HK-2 (cell line): ENCODE measurements around the gene PGK1.
"Not testable (repeated sequence)": the region's sequence is repeated elsewhere in the genome, so short reads cannot be mapped to it uniquely, and the experiment has no call there.

Experiments
- DNase-seq: peaks from one replicate; pipeline ENCODE4 v3.0.0-alpha.2; 2018; ENCODE audit not compliant: unreplicated experiment

The PGK1 gene

DNA sequence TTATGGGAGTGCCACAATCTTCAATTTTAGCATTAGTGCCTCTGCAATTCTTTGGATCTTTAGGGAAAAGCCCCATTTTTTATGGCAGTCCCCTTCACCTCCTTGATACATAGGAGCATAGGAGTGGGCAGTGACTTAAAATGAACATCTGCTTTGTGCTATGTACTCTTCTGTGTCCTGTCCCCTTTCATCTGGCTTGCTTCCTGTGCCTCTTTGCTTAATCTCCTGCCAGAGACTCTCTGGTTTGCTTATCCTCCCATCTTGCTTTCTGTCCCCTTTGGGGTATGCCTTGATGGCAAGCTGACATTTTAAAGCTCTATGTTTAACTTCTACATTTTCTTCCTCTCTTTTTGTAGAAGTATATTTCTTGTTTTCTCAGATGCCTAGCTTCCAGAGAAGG lies 12.3 kb downstream of the PGK1 start:
- DNase-seq: no peak

GRCh38 chrX:78116766-78117165 lies 12.7 kb downstream of the PGK1 start:
- no peak for DNase-seq

DNA sequence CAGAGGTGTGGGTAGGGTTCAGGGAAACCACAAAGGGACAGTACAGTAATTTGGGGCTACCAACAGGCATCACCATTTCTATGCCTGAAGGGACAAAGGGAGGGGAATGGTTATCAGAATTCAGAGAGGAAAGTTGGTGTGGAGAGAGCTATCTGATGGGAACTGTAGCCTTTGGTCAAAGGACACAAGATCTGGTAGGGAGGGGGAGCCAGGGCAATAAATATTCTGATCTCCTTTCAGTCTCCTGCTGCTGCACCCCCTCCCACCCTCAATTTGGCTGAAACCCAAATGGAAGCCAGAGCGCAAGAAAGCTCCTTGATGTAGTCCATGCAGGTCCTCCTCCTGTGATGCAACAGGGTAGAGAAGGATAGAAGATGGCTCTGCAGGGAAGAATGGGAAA lies 14.6 kb downstream of the PGK1 start:
- DNase-seq: no peak

- DNase-seq: no peak
These were observed 15.6 kb downstream of the PGK1 start for GRCh38 chrX:78119521-78120227.

- peak; percentile 51 for DNase-seq
These were observed 19.1 kb downstream of the PGK1 start for GRCh38 chrX:78123190-78123589.

DNA sequence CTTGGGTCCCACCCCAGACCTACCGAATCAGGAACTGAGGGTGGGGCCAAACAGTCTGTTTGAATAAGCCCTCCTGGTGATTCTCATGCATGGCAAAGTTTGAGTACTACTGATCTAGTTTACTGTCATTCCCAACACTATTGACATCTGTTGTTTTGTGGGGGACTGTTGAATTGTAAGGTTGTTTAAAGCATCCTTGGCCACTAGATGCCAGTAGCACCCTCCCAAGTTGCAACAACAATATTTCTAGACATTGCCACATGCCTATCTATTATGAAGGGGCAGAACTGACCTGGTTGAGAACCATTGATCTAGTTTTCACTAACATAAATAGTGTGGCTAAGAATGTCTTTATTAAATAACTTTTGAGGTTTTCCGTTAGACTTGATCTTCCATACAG lies 20.3 kb downstream of the PGK1 start:
- DNase-seq: no peak

DNA sequence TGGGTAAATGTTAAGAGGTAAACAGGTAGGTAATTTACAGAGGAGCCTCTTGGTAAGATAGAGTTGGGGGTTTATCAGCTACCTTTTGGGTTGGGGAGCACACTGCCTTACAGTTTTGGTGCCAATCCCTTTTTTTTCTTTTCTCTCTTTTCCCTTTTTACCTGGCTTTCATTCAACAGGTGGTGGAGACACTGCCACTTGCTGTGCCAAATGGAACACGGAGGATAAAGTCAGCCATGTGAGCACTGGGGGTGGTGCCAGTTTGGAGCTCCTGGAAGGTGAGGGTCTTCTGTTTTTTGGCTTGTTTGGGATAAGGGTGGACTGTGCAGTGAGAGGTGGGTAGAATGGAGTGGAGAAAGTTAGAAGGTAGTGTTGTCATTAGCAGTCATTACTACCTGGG lies 21.1 kb downstream of the PGK1 start:
- no peak for DNase-seq

- DNase-seq: not testable (repeated sequence)
These were observed 21.7 kb downstream of the PGK1 start for GRCh38 chrX:78125781-78126180.

DNA sequence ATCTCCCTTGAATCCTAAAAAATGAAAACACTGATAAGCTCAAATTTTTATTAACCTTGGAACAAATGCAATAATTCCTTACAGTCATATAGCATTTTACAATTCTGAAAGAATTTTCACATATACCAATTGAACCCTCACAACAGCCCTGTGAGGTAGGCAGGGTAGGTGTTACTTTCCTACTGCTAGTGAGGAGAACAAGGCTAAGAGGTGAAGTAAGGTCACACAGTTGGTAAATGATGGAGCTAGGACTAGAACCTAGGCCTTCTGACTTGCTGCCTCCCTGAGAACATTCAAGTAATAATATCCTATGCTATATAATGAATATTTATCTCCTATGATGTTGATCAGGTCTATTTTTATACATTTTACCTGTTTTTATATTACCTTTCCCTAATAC lies 25.7 kb downstream of the PGK1 start:
- no peak for DNase-seq

- DNase-seq: no peak
These were observed 26.3 kb downstream of the PGK1 start for GRCh38 chrX:78130396-78130795.

DNA sequence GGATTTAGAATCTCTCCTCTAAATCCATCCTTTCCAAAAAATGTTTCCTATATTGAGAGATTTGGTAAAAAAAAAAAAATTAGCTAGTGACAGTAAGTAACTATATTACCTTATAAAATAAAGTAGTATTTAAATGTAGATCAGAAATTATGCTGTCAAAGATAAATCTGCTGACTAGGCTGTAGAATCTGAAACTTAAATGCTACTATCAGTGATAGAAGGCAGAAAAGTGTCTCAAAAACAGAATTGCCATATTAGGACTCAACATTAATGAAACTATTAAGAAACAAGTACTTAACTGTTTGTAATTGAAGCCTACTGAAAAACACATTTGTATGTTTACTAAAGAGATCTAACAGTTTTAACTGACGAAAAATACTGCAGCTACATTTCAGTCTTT lies 27.1 kb downstream of the PGK1 start:
- DNase-seq: no peak

DNA sequence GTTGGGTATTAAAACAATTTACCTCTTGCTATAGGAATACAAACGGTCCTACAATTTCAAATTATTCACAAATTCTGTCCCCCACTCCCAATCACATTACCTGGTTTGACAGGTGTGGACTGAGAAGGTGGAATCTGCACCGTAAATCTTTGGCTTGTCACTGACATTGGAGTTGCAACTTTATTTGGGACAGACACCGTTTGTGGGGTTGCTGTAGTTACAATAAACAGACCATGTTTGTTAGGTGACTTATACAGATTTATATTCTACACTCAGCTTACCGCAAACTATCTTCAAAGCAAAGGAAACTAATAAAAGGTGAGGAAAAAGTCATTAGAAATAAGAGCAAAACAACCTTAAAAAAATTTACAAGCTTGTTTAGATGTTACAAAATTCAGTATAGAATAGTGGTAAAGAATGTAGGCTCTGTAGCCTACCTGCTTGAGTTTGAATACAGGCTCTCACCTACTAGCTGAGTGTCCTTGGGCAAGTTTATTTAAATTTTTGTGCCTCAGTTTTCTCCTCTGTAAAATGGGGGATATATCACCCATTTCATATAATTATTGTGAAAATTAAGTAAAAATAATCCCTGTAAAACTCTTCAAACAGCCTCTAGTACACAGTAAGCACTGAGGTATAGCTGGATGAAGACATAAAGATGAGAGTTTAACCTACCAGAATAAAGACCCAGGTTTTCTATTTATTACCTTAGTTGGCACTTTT lies 29.4 kb downstream of the PGK1 start:
- no peak for DNase-seq

DNA sequence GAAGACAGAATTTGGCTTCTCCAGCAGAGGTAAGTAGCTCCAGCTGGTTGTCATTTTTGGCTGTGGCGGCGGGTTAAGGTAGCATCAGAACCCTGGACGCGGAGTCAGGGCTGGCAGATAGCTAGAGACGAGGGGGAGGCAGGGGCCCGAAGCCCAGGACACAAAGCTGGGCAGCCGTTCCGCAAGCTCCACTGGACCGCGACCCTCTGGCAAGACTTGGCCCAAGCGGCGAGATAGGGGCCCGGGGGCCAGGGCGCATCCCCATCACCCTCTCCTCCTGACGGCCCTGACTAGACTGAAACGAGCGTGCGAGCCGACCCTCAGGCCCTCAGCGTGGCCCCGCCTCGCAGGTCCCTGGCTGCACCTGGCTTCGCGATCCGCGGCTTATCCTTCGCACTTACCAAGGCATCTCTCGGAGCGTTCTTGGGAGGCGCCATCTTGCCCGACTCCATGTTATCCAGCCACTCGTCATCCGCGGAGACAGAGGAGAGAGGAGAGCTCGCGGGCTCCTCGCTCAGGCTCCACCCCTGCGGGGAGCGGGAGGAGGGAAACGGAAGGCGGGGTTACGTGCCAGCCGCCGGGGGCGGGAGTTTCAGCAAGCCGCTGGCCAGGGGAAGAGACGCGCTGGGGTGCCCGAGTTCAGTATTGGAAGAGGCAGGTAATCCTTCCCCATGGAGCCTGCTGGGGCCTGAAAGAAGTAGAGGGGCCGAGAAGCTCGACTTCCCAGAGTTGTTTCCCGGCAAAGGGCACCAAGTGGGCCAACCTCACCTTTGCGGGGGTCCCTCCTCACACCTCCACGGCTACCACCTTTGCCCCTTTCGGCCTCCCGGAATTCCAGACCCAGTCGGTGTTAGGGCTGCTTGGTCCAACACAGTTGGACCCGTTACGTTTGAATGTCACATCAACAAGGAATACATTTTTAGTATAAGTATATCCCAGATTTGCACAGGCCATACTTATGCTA lies 35.4 kb downstream of the PGK1 start, which contains the start of gene TAF9B:
Gene TAF9B (minus strand): TSS at position 491 of the 964 bp plus-strand sequence. CDS start 39 bp downstream, at position 452.
- peak; percentile 85 for DNase-seq

GRCh38 chrX:78140206-78140605 lies 36.2 kb downstream of the PGK1 start:
- DNase-seq: no peak

- DNase-seq: not testable (repeated sequence)
These were observed 43.0 kb downstream of the PGK1 start for GRCh38 chrX:78147002-78147540.

- DNase-seq: not testable (repeated sequence)
These were observed 53.3 kb downstream of the PGK1 start for GRCh38 chrX:78157373-78157772.

DNA sequence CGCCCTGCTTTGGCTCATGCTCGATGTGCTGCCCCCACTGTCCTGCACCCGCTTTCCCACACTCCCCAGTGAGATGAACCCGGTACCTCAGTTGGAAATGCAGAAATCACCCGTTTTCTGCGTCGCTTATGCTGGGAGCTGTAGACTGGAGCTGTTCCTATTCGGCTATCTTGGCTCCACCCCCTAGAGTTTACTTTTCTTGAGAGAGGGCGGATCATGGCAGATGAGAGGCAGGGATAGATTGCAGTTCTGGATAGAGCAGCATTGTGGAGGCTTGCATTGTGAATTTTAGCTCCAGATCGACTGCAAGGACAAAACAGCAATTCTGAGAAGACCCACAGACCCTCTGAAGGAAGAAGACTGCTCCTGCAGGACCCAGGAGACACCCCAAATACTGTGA lies 53.8 kb downstream of the PGK1 start:
- not testable (repeated sequence) for DNase-seq

GRCh38 chrX:78160711-78161110 lies 56.7 kb downstream of the PGK1 start:
- DNase-seq: not testable (repeated sequence)

- DNase-seq: not testable (repeated sequence)
These were observed 59.1 kb downstream of the PGK1 start for GRCh38 chrX:78163175-78163574.

DNA sequence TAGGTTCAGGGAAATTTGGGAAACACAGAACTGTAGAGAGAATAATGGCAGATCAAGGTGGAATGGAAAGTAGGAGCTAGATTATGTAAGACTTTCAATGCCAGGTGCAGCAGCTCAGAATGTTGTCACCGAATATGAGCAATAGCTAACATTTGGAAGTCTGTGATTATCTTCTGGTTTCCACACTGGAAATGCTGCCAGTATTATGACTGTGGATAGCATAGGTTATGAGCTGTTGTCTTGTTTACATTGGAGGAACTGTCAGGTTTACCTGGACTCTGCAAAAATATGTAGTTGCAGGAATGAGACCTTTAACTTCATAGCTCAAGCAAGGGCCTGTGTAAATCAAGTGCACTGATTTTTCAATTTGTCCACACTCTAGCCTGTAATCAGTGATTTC lies 61.4 kb downstream of the PGK1 start:
- DNase-seq: no peak

- no peak for DNase-seq
These were observed 64.0 kb downstream of the PGK1 start for GRCh38 chrX:78168065-78168464.
